SK-N-SH (cell line): Measurements from ENCODE around the gene LCNL1. TPM values are rescaled to one million over a fixed set of nuclear protein-coding genes. Genes with fewer than 3 reads are reported as not detected.

ENCODE experiments used
- CTCF ChIA-PET: fragments of 300-600, 350-600 bp; formaldehyde crosslinking; extraction: SDS; loops from one replicate; lab custom pipeline; 2021; lab: Yijun Ruan, JAX
- POLR2A ChIA-PET: fragments of 350-600 bp; sonication (Branson Sonifier 250); formaldehyde crosslinking; extraction: SDS; loops from one replicate; lab custom pipeline; 2020; ENCODE audit warnings: antibody characterized with exemption, inconsistent platforms; lab: Yijun Ruan, JAX
- DNase-seq: peaks from one replicate; pipeline ENCODE4 v3.0.0; 2012
- H2AFZ ChIP-seq: fragments of 200-600 bp; sonication (generic); 2 replicates; pipeline ENCODE4 v1.8.1; 2016; ENCODE audit warnings: antibody characterized with exemption, mild to moderate bottlenecking, low read depth
- H3F3A ChIP-seq: fragments of 200-600 bp; sonication (generic); replicated peaks from 2 replicates; pipeline ENCODE3; 2016; ENCODE audit warnings: antibody characterized with exemption, mild to moderate bottlenecking; ENCODE audit not compliant: insufficient read depth
- H3K27ac ChIP-seq, 2 experiments: fragments of 200-500 bp in 1 of 2; fragments of 200-600 bp in 1 of 2; sonication (Bioruptor generic) in 1 of 2; sonication (generic), shearing (Covaris generic) in 1 of 2; 2 replicates each; pipeline versions ENCODE4 v1.5.1 to v1.6.1; 2014 to 2016; ENCODE audit warnings: low read depth in 2 of 2, inconsistent platforms in 1 of 2, low read length in 1 of 2, mild to moderate bottlenecking in 1 of 2, mixed read lengths in 1 of 2
- H3K27me3 ChIP-seq: fragments of 200-600 bp; sonication (generic), shearing (Covaris generic); 2 replicates; pipeline ENCODE4 v1.6.1; 2016; ENCODE audit warnings: mixed run types; ENCODE audit not compliant: insufficient read depth
- H3K36me3 ChIP-seq, 2 experiments: fragments of 200-500 bp in 1 of 2; fragments of 200-600 bp in 1 of 2; sonication (Bioruptor generic) in 1 of 2; sonication (generic) in 1 of 2; replicated peaks in 1 of 2; 2 replicates each; pipeline versions ENCODE3 to v1.5.1; 2014 to 2016; ENCODE audit warnings: low read length in 1 of 2, mild to moderate bottlenecking in 1 of 2; ENCODE audit not compliant: insufficient read depth in 2 of 2, control insufficient read depth in 1 of 2
- H3K4me1 ChIP-seq, 2 experiments: fragments of 200-500 bp in 1 of 2; fragments of 200-600 bp in 1 of 2; sonication (Bioruptor generic) in 1 of 2; sonication (generic), shearing (Covaris generic) in 1 of 2; 2 replicates each; pipeline versions ENCODE4 v1.5.1 to v1.6.1; 2014 to 2016; ENCODE audit warnings: low read depth in 1 of 2, low read length in 1 of 2, mixed run types in 1 of 2; ENCODE audit not compliant: insufficient read depth in 2 of 2, control insufficient read depth in 1 of 2
- H3K4me2 ChIP-seq: fragments of 200-600 bp; sonication (generic), shearing (Covaris generic); 2 replicates; pipeline ENCODE4 v1.6.1; 2017; ENCODE audit warnings: mixed run types
- H3K4me3 ChIP-seq, 2 experiments: fragments of 200-500 bp in 1 of 2; fragments of 200-600 bp in 1 of 2; sonication (Bioruptor generic) in 1 of 2; sonication (generic), shearing (Covaris generic) in 1 of 2; 2 replicates each; pipeline versions ENCODE4 v1.5.1 to v1.8.1; 2014 to 2016; ENCODE audit warnings: low read depth in 2 of 2, inconsistent platforms in 1 of 2, low read length in 1 of 2, mild to moderate bottlenecking in 1 of 2, mixed read lengths in 1 of 2, moderate library complexity in 1 of 2
- H3K79me2 ChIP-seq: fragments of 200-600 bp; sonication (generic); 2 replicates; pipeline ENCODE4 v1.8.1; 2017; ENCODE audit warnings: mild to moderate bottlenecking; ENCODE audit not compliant: insufficient read depth
- H3K9ac ChIP-seq: fragments of 200-600 bp; sonication (generic); 2 replicates; pipeline ENCODE4 v1.6.1; 2017; ENCODE audit warnings: mixed run types
- H3K9me2 ChIP-seq: fragments of 200-600 bp; sonication (generic); 2 replicates; pipeline ENCODE4 v1.6.1; 2017; ENCODE audit warnings: mixed run types
- H3K9me3 ChIP-seq: fragments of 200-600 bp; sonication (generic); 2 replicates; pipeline ENCODE4 v1.6.1; 2017; ENCODE audit warnings: mixed run types, mild to moderate bottlenecking, moderate library complexity
- H4K20me1 ChIP-seq: fragments of 200-600 bp; sonication (generic); 2 replicates; pipeline ENCODE4 v1.6.1; 2017; ENCODE audit warnings: mild to moderate bottlenecking, mixed run types; ENCODE audit not compliant: insufficient read depth
- CHD2 ChIP-seq: fragments of 150-350 bp; IDR thresholded peaks from 2 replicates; pipeline ENCODE4 v1.6.1; 2018; ENCODE audit warnings: low read length; ENCODE audit not compliant: partially characterized antibody
- ELF1 ChIP-seq: IDR thresholded peaks from 2 replicates; pipeline ENCODE4 v1.4.0; 2012
- FOXM1 ChIP-seq: IDR thresholded peaks from 2 replicates; pipeline ENCODE4 v1.4.0; 2012; ENCODE audit warnings: low read depth, mild to moderate bottlenecking
- JUND ChIP-seq: IDR thresholded peaks from 2 replicates; pipeline ENCODE4 v1.4.0; 2012
- MXI1 ChIP-seq: IDR thresholded peaks from 2 replicates; pipeline ENCODE4 v1.6.1; 2012; ENCODE audit warnings: mild to moderate bottlenecking, low read depth, low read length, improper control_type of control experiment
- NFIC ChIP-seq: IDR thresholded peaks from 2 replicates; pipeline ENCODE4 v1.4.0; 2012; ENCODE audit warnings: borderline replicate concordance
- NRF1 ChIP-seq: IDR thresholded peaks from 2 replicates; pipeline ENCODE4 v1.6.1; 2012; ENCODE audit warnings: low read depth, mild to moderate bottlenecking, low read length
- RCOR1 ChIP-seq: fragments of 150-350 bp; IDR thresholded peaks from 2 replicates; pipeline ENCODE4 v1.6.1; 2017; ENCODE audit warnings: antibody characterized with exemption, low read length
- RXRA ChIP-seq: IDR thresholded peaks from 2 replicates; pipeline ENCODE4 v1.4.0; 2012; ENCODE audit warnings: low read depth, mild to moderate bottlenecking, borderline replicate concordance
- SMC3 ChIP-seq: IDR thresholded peaks from 2 replicates; pipeline ENCODE4 v1.6.1; 2012; ENCODE audit warnings: low read depth, low read length, improper control_type of control experiment
- WGBS: methylation state at CpG from one replicate; pipeline ENCODE4 v1.1.6; 2017; ENCODE audit warnings: low lambda C conversion rate; 5-methylcytosine and 5-hydroxymethylcytosine counted together
- polyA plus RNA-seq, 3 experiments: library from polyadenylated mRNA; depleted of rRNA; stranded (reverse); fragments of >200 nt; gene quantifications; 2 replicates each; pipeline ENCODE4 v1.2.3, GENCODE V29; 2012
- TF ChIP-seq, protein P1 (sequence below): IDR thresholded peaks from 2 replicates; pipeline ENCODE4 v1.4.0; 2012; ENCODE audit warnings: low read depth, borderline replicate concordance
- TF ChIP-seq, protein P2 (sequence below): IDR thresholded peaks from 2 replicates; pipeline ENCODE4 v1.6.1; 2012; ENCODE audit warnings: mild to moderate bottlenecking, low read depth, low read length, moderate library complexity
- TF ChIP-seq, protein P3 (sequence below): fragments of 200-600 bp; sonication (generic); IDR thresholded peaks from 2 replicates; pipeline ENCODE4 v1.6.1; 2017; ENCODE audit warnings: antibody characterized with exemption, mild to moderate bottlenecking, moderate library complexity
- TF ChIP-seq, protein P4 (sequence below): IDR thresholded peaks from 2 replicates; pipeline ENCODE4; 2012

The LCNL1 gene
- polyA plus RNA-seq, 1 of the 3 experiments (the other 2 are of a cell fraction) = not detected

DNA sequence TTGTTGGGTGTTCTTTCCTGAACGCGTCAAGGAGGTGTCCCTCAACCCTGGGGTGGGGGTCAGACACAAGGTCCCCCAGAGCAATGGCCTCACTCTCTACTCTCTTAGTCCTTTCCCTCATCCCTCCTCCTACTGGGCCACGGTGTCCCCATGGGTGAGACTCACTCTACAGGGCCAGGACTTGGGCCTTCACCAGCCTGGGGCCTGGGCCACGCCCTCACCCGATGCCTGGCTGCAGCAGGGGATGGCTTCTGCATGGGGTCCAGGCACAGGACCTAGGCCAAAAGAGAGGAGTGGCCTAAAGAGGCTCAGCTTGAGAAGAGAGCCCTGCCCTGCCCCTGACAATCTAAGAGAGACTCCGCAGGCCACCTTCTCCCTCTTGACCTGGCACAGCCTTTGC, 24.9 kb upstream of the LCNL1 start:
- Histone ChIP-seq H2AFZ (no peak overlapping the region), H3K79me2 (no peaks in the 10 kb centered on the region), H3K9me3 (no peaks in the 10 kb centered on the region), H3K9ac (no peak overlapping the region), H3K27me3 (no peaks in the 10 kb centered on the region), H3K27ac (no peak overlapping the region), H3K4me1 (peaks cover 0 to 8% of the 10 kb centered on the region in 2 experiments; a peak in 1 of 4 replicates), H3K4me3 (no peak overlapping the region), H3F3A (no peaks in the 10 kb centered on the region), H3K9me2 (no peaks in the 10 kb centered on the region), H3K36me3 (no peaks in the 10 kb centered on the region), H3K4me2 (no peak overlapping the region), H4K20me1 (no peaks in the 10 kb centered on the region)
- 73% methylated on average over 6 of the region's 6 CpGs for WGBS
- DNase-seq = no peak
- TF ChIP-seq, protein P1, sequence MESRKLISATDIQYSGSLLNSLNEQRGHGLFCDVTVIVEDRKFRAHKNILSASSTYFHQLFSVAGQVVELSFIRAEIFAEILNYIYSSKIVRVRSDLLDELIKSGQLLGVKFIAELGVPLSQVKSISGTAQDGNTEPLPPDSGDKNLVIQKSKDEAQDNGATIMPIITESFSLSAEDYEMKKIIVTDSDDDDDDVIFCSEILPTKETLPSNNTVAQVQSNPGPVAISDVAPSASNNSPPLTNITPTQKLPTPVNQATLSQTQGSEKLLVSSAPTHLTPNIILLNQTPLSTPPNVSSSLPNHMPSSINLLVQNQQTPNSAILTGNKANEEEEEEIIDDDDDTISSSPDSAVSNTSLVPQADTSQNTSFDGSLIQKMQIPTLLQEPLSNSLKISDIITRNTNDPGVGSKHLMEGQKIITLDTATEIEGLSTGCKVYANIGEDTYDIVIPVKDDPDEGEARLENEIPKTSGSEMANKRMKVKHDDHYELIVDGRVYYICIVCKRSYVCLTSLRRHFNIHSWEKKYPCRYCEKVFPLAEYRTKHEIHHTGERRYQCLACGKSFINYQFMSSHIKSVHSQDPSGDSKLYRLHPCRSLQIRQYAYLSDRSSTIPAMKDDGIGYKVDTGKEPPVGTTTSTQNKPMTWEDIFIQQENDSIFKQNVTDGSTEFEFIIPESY = no peak
- TF ChIP-seq RCOR1 = no peak
- no peak for TF ChIP-seq JUND
- TF ChIP-seq NFIC = no peak
- no peak for TF ChIP-seq CHD2
- no peak for TF ChIP-seq RXRA
- TF ChIP-seq, protein P2, sequence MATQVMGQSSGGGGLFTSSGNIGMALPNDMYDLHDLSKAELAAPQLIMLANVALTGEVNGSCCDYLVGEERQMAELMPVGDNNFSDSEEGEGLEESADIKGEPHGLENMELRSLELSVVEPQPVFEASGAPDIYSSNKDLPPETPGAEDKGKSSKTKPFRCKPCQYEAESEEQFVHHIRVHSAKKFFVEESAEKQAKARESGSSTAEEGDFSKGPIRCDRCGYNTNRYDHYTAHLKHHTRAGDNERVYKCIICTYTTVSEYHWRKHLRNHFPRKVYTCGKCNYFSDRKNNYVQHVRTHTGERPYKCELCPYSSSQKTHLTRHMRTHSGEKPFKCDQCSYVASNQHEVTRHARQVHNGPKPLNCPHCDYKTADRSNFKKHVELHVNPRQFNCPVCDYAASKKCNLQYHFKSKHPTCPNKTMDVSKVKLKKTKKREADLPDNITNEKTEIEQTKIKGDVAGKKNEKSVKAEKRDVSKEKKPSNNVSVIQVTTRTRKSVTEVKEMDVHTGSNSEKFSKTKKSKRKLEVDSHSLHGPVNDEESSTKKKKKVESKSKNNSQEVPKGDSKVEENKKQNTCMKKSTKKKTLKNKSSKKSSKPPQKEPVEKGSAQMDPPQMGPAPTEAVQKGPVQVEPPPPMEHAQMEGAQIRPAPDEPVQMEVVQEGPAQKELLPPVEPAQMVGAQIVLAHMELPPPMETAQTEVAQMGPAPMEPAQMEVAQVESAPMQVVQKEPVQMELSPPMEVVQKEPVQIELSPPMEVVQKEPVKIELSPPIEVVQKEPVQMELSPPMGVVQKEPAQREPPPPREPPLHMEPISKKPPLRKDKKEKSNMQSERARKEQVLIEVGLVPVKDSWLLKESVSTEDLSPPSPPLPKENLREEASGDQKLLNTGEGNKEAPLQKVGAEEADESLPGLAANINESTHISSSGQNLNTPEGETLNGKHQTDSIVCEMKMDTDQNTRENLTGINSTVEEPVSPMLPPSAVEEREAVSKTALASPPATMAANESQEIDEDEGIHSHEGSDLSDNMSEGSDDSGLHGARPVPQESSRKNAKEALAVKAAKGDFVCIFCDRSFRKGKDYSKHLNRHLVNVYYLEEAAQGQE = no peak
- TF ChIP-seq, protein P3, sequence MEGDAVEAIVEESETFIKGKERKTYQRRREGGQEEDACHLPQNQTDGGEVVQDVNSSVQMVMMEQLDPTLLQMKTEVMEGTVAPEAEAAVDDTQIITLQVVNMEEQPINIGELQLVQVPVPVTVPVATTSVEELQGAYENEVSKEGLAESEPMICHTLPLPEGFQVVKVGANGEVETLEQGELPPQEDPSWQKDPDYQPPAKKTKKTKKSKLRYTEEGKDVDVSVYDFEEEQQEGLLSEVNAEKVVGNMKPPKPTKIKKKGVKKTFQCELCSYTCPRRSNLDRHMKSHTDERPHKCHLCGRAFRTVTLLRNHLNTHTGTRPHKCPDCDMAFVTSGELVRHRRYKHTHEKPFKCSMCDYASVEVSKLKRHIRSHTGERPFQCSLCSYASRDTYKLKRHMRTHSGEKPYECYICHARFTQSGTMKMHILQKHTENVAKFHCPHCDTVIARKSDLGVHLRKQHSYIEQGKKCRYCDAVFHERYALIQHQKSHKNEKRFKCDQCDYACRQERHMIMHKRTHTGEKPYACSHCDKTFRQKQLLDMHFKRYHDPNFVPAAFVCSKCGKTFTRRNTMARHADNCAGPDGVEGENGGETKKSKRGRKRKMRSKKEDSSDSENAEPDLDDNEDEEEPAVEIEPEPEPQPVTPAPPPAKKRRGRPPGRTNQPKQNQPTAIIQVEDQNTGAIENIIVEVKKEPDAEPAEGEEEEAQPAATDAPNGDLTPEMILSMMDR = no peak
- TF ChIP-seq FOXM1 = no peak
- TF ChIP-seq SMC3 = no peak
- ChIA-PET POLR2A (no interaction called here), CTCF (interaction anchor here (1.3 to 1.8 kb wide), 2 partner anchors 9 to 77 kb away, joined by 3 to 9 read pairs; no protein-coding TSS in a partner anchor)

DNA sequence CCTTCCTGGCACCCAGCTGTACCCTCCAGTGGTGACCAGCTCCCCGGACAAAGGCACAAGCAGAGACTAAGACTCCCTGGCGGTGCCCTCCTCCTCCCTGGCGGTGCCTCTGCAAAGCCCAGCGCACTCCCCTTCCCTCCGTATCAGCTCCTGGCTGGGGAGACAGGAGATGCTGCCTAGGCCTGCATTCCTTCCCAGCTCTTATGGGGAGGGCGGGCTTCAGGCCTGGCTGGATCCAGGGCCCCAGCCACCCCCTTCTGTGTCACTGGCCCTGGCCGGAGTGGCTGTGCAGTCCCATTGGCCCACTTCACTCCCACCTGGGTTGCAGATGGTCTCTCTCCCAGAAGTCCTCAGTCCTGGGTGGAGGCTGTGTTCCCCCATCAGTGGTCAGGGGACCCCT, 24.3 kb upstream of the LCNL1 start:
- H3K4me3 ChIP-seq = no peak overlapping the region
- H4K20me1 ChIP-seq = no peaks in the 10 kb centered on the region
- H3K4me1 ChIP-seq = peaks cover 0 to 8% of the 10 kb centered on the region in 2 experiments; a peak in 1 of 4 replicates
- CTCF ChIA-PET = interaction anchor here (1.3 to 1.8 kb wide), 2 partner anchors 10 to 77 kb away, joined by 3 to 9 read pairs; no protein-coding TSS in a partner anchor
- no peak overlapping the region for H3K27ac ChIP-seq
- H3K36me3 ChIP-seq = no peaks in the 10 kb centered on the region
- 89% methylated on average over 5 of the region's 7 CpGs for WGBS
- no peak overlapping the region for H3K9ac ChIP-seq
- H3K27me3 ChIP-seq = no peaks in the 10 kb centered on the region
- no peaks in the 10 kb centered on the region for H3F3A ChIP-seq
- no peak overlapping the region for H3K4me2 ChIP-seq
- H3K9me2 ChIP-seq = no peaks in the 10 kb centered on the region
- no peak for DNase-seq
- no peaks in the 10 kb centered on the region for H3K9me3 ChIP-seq
- H2AFZ ChIP-seq = no peak overlapping the region
- no peaks in the 10 kb centered on the region for H3K79me2 ChIP-seq
- POLR2A ChIA-PET = no interaction called here
- TF ChIP-seq NRF1 (no peak), ELF1 (no peak), MXI1 (no peak)
- TF ChIP-seq, protein P2 = no peak
- TF ChIP-seq, protein P4, sequence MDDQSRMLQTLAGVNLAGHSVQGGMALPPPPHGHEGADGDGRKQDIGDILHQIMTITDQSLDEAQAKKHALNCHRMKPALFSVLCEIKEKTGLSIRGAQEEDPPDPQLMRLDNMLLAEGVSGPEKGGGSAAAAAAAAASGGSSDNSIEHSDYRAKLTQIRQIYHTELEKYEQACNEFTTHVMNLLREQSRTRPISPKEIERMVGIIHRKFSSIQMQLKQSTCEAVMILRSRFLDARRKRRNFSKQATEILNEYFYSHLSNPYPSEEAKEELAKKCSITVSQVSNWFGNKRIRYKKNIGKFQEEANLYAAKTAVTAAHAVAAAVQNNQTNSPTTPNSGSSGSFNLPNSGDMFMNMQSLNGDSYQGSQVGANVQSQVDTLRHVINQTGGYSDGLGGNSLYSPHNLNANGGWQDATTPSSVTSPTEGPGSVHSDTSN = no peak
